Liver (tissue), 3 donors: Measurements from ENCODE around the gene RARRES2.

Source experiments
- EGR1 ChIP-seq, 2 donors: IDR thresholded peaks; 2 replicates each; pipeline ENCODE4 v1.6.1; 2016 to 2018; ENCODE audit warnings: antibody characterized with exemption in 2 of 2, low read depth in 2 of 2
- FOXA1 ChIP-seq: IDR thresholded peaks from 2 replicates; pipeline ENCODE4 v1.6.1; 2016; ENCODE audit warnings: antibody characterized with exemption
- GABPA ChIP-seq, 2 donors: IDR thresholded peaks in 1 of 2; conservative IDR thresholded peaks in 1 of 2; 2 replicates each; pipeline ENCODE4 v1.6.1; 2016; ENCODE audit warnings: antibody characterized with exemption in 2 of 2, mild to moderate bottlenecking in 1 of 2, moderate library complexity in 1 of 2
- JUND ChIP-seq, 2 donors: IDR thresholded peaks; 2 replicates each; pipeline ENCODE4 v1.6.1; 2016; ENCODE audit warnings: antibody characterized with exemption in 2 of 2
- RAD21 ChIP-seq, 2 donors: IDR thresholded peaks; 2 replicates each; pipeline ENCODE4 v1.6.1; 2016; ENCODE audit warnings: antibody characterized with exemption in 2 of 2, mild to moderate bottlenecking in 2 of 2
- RXRA ChIP-seq, 2 donors: IDR thresholded peaks; 2 replicates each; pipeline ENCODE4 v1.6.1; 2017 to 2018; ENCODE audit warnings: antibody characterized with exemption in 2 of 2, mild to moderate bottlenecking in 1 of 2
- SP1 ChIP-seq: IDR thresholded peaks from 2 replicates; pipeline ENCODE4 v1.6.1; 2018; ENCODE audit warnings: antibody characterized with exemption, mild to moderate bottlenecking
- TAF1 ChIP-seq: conservative IDR thresholded peaks from 2 replicates; pipeline ENCODE4 v1.6.1; 2016; ENCODE audit warnings: antibody characterized with exemption, mild to moderate bottlenecking
- YY1 ChIP-seq: IDR thresholded peaks from 2 replicates; pipeline ENCODE4 v1.6.1; 2016; ENCODE audit warnings: antibody characterized with exemption, mild to moderate bottlenecking
- TF ChIP-seq, protein P1 (sequence below): fragments of 150-350 bp; IDR thresholded peaks from 2 replicates; pipeline ENCODE4 v1.5.1; 2017; ENCODE audit warnings: improper control_type of control experiment, low read depth, low read length; ENCODE audit not compliant: missing input control
- TF ChIP-seq, protein P2 (sequence below): IDR thresholded peaks from 2 replicates; pipeline ENCODE4 v1.6.1; 2016; ENCODE audit warnings: antibody characterized with exemption
- TF ChIP-seq, protein P3 (sequence below): IDR thresholded peaks from 2 replicates; pipeline ENCODE4 v1.6.1; 2016; ENCODE audit warnings: antibody characterized with exemption
- TF ChIP-seq, protein P4 (sequence below): IDR thresholded peaks from 2 replicates; pipeline ENCODE4 v1.6.1; 2016; ENCODE audit warnings: antibody characterized with exemption, mild to moderate bottlenecking
- donor health status: healthy.
- donor health status: healthy.

DNA sequence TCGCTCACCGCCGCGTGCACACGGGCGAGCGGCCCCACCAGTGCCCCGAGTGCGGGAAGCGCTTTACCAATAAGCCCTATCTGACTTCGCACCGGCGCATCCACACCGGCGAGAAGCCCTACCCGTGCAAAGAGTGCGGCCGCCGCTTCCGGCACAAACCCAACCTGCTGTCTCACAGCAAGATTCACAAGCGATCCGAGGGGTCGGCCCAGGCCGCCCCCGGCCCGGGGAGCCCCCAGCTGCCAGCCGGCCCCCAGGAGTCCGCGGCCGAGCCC lies 30.5 kb upstream of the RARRES2 start:
- TF ChIP-seq, protein P1, sequence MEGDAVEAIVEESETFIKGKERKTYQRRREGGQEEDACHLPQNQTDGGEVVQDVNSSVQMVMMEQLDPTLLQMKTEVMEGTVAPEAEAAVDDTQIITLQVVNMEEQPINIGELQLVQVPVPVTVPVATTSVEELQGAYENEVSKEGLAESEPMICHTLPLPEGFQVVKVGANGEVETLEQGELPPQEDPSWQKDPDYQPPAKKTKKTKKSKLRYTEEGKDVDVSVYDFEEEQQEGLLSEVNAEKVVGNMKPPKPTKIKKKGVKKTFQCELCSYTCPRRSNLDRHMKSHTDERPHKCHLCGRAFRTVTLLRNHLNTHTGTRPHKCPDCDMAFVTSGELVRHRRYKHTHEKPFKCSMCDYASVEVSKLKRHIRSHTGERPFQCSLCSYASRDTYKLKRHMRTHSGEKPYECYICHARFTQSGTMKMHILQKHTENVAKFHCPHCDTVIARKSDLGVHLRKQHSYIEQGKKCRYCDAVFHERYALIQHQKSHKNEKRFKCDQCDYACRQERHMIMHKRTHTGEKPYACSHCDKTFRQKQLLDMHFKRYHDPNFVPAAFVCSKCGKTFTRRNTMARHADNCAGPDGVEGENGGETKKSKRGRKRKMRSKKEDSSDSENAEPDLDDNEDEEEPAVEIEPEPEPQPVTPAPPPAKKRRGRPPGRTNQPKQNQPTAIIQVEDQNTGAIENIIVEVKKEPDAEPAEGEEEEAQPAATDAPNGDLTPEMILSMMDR: no peak
- TF ChIP-seq, protein P2, sequence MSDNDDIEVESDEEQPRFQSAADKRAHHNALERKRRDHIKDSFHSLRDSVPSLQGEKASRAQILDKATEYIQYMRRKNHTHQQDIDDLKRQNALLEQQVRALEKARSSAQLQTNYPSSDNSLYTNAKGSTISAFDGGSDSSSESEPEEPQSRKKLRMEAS: no peak
- no peak for TF ChIP-seq SP1
- no peak for TF ChIP-seq TAF1
- no peak for TF ChIP-seq YY1
- TF ChIP-seq RAD21 (IDR thresholded peaks at IDR 0.05): no peak
- no peak for TF ChIP-seq JUND (IDR thresholded peaks at IDR 0.05)
- TF ChIP-seq, protein P3, sequence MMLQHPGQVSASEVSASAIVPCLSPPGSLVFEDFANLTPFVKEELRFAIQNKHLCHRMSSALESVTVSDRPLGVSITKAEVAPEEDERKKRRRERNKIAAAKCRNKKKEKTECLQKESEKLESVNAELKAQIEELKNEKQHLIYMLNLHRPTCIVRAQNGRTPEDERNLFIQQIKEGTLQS: no peak
- no peak for TF ChIP-seq GABPA (IDR thresholded peaks at IDR 0.05 in 1 of 2, conservative IDR thresholded peaks at IDR 0.05 in 1 of 2)
- TF ChIP-seq FOXA1: no peak
- no peak for TF ChIP-seq RXRA (IDR thresholded peaks at IDR 0.05)
- no peak for TF ChIP-seq EGR1 (IDR thresholded peaks at IDR 0.05; ENCODE audit: low read depth in 2 of 2)
- TF ChIP-seq, protein P4, sequence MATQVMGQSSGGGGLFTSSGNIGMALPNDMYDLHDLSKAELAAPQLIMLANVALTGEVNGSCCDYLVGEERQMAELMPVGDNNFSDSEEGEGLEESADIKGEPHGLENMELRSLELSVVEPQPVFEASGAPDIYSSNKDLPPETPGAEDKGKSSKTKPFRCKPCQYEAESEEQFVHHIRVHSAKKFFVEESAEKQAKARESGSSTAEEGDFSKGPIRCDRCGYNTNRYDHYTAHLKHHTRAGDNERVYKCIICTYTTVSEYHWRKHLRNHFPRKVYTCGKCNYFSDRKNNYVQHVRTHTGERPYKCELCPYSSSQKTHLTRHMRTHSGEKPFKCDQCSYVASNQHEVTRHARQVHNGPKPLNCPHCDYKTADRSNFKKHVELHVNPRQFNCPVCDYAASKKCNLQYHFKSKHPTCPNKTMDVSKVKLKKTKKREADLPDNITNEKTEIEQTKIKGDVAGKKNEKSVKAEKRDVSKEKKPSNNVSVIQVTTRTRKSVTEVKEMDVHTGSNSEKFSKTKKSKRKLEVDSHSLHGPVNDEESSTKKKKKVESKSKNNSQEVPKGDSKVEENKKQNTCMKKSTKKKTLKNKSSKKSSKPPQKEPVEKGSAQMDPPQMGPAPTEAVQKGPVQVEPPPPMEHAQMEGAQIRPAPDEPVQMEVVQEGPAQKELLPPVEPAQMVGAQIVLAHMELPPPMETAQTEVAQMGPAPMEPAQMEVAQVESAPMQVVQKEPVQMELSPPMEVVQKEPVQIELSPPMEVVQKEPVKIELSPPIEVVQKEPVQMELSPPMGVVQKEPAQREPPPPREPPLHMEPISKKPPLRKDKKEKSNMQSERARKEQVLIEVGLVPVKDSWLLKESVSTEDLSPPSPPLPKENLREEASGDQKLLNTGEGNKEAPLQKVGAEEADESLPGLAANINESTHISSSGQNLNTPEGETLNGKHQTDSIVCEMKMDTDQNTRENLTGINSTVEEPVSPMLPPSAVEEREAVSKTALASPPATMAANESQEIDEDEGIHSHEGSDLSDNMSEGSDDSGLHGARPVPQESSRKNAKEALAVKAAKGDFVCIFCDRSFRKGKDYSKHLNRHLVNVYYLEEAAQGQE: no peak
